GM23338 (cell line): ENCODE measurements around the gene TSKS. TPM values are rescaled to one million over a fixed set of nuclear protein-coding genes. Genes with fewer than 3 reads are reported as not detected.

Experiments used
- ATAC-seq: fragments of 200-7000 bp; cut with Tn5 transposase; 3 replicates; pipeline ENCODE4 v1.9.1; 2020
- DNase-seq: peaks from one replicate; pipeline ENCODE4 v3.0.0-alpha.2; 2015; ENCODE audit warnings: low spot score
- H2AFZ ChIP-seq: fragments of 200-600 bp; sonication (generic); 2 replicates; pipeline ENCODE4 v1.8.0; 2016; ENCODE audit warnings: antibody characterized with exemption, mild to moderate bottlenecking, moderate library complexity
- H3F3A ChIP-seq: fragments of 200-600 bp; sonication (generic); replicated peaks from 2 replicates; pipeline ENCODE4 v1.8.0; 2017; ENCODE audit warnings: antibody characterized with exemption, mixed run types, low read depth
- H3K27ac ChIP-seq: fragments of 200-600 bp; sonication (generic); 2 replicates; pipeline ENCODE4 v1.6.1; 2016; ENCODE audit warnings: low read depth
- H3K27me3 ChIP-seq: fragments of 200-600 bp; sonication (generic); 2 replicates; pipeline ENCODE4 v1.8.0; 2016; ENCODE audit warnings: mild to moderate bottlenecking, mixed run types, moderate library complexity; ENCODE audit not compliant: insufficient read depth
- H3K36me3 ChIP-seq: fragments of 200-600 bp; sonication (generic); 2 replicates; pipeline ENCODE4 v1.8.0; 2016; ENCODE audit warnings: mild to moderate bottlenecking; ENCODE audit not compliant: insufficient read depth
- H3K4me1 ChIP-seq: fragments of 200-600 bp; sonication (generic); 2 replicates; pipeline ENCODE4 v1.8.0; 2016; ENCODE audit warnings: mild to moderate bottlenecking, moderate library complexity; ENCODE audit not compliant: insufficient read depth
- H3K4me2 ChIP-seq: fragments of 200-600 bp; sonication (generic); 2 replicates; pipeline ENCODE4 v1.7.1; 2017; ENCODE audit warnings: mixed run types
- H3K4me3 ChIP-seq: fragments of 200-600 bp; sonication (generic); 2 replicates; pipeline ENCODE4 v1.6.1; 2016; ENCODE audit warnings: mixed run types
- H3K79me2 ChIP-seq: fragments of 200-600 bp; sonication (generic); replicated peaks from 2 replicates; pipeline ENCODE4 v1.8.0; 2017; ENCODE audit warnings: mild to moderate bottlenecking; ENCODE audit not compliant: insufficient read depth
- H3K9me2 ChIP-seq: fragments of 200-600 bp; sonication (generic); 2 replicates; pipeline ENCODE4 v1.8.0; 2017; ENCODE audit not compliant: insufficient read depth
- H4K20me1 ChIP-seq: fragments of 200-600 bp; sonication (generic); replicated peaks from 2 replicates; pipeline ENCODE4 v1.8.0; 2017; ENCODE audit warnings: mild to moderate bottlenecking; ENCODE audit not compliant: insufficient read depth
- H3K27ac Mint-ChIP-seq: 2 replicates; pipeline ENCODE4 v1.8.0; 2020; ENCODE audit warnings: inconsistent platforms, mild to moderate bottlenecking, moderate library complexity, mixed read lengths
- H3K27me3 Mint-ChIP-seq: 3 replicates; pipeline ENCODE4 v1.8.0; 2022; ENCODE audit warnings: low read depth, mild to moderate bottlenecking, moderate library complexity, mixed read lengths, inconsistent platforms; ENCODE audit not compliant: insufficient read depth, poor library complexity
- H3K36me3 Mint-ChIP-seq: 3 replicates; pipeline ENCODE4 v1.8.0; 2021; ENCODE audit warnings: low read depth, mild to moderate bottlenecking, inconsistent platforms, moderate library complexity, mixed read lengths
- H3K4me1 Mint-ChIP-seq: 3 replicates; pipeline ENCODE4 v1.8.0; 2020; ENCODE audit warnings: mild to moderate bottlenecking, inconsistent platforms, mixed read lengths
- H3K4me3 Mint-ChIP-seq: 3 replicates; pipeline ENCODE4 v1.8.0; 2021; ENCODE audit warnings: moderate library complexity, mild to moderate bottlenecking, inconsistent platforms, mixed read lengths
- H3K9me3 Mint-ChIP-seq: 3 replicates; pipeline ENCODE4 v1.8.0; 2020; ENCODE audit warnings: moderate library complexity, mild to moderate bottlenecking, inconsistent platforms, mixed read lengths
- CREB1 ChIP-seq: fragments of 250-450 bp; sonication (Bioruptor Pico); IDR thresholded peaks from 2 replicates; pipeline ENCODE4 v1.5.0; 2020; ENCODE audit warnings: low read depth, mild to moderate bottlenecking, moderate library complexity
- CTCF ChIP-seq, 2 experiments: fragments of 200-600 bp in 1 of 2; sonication (generic) in 1 of 2; conservative IDR thresholded peaks; 2 replicates each; pipeline versions ENCODE4 v1.5.1 to v1.6.1; 2016 to 2017; ENCODE audit warnings: antibody characterized with exemption in 2 of 2, low read depth in 2 of 2, mild to moderate bottlenecking in 2 of 2, moderate library complexity in 1 of 2
- EZH2 ChIP-seq: fragments of 200-600 bp; sonication (generic); IDR thresholded peaks from one replicate; pipeline ENCODE4 v1.8.0; 2017; ENCODE audit warnings: antibody characterized with exemption, mild to moderate bottlenecking, low read depth; ENCODE audit not compliant: unreplicated experiment
- EZH2phosphoT487 ChIP-seq: fragments of 200-600 bp; sonication (generic); IDR thresholded peaks from one replicate; pipeline ENCODE4 v1.8.1; 2018; ENCODE audit warnings: antibody characterized with exemption; ENCODE audit not compliant: unreplicated experiment
- JUNB ChIP-seq: IDR thresholded peaks from one replicate; pipeline ENCODE4 v1.6.1; 2016; ENCODE audit warnings: antibody characterized with exemption; ENCODE audit not compliant: unreplicated experiment
- NANOG ChIP-seq: IDR thresholded peaks from 2 replicates; pipeline ENCODE4 v1.6.1; 2016; ENCODE audit warnings: antibody characterized with exemption, borderline replicate concordance
- POLR2AphosphoS5 ChIP-seq: IDR thresholded peaks from 2 replicates; pipeline ENCODE4 v1.6.1; 2016; ENCODE audit warnings: antibody characterized with exemption, low read depth
- STAT1 ChIP-seq: IDR thresholded peaks from one replicate; pipeline ENCODE4 v1.6.1; 2016; ENCODE audit warnings: antibody characterized with exemption; ENCODE audit not compliant: unreplicated experiment
- ZNF114 ChIP-seq: fragments of 250-450 bp; sonication (Bioruptor Pico); IDR thresholded peaks from 2 replicates; pipeline ENCODE4 v1.5.0; 2020; ENCODE audit warnings: mild to moderate bottlenecking, moderate library complexity
- ZNF331 ChIP-seq: fragments of 250-450 bp; sonication (Bioruptor Pico); IDR thresholded peaks from 2 replicates; pipeline ENCODE4 v1.5.0; 2020; ENCODE audit warnings: low read depth, mild to moderate bottlenecking, moderate library complexity
- ZNF462 ChIP-seq: fragments of 250-450 bp; sonication (Bioruptor Pico); IDR thresholded peaks from 2 replicates; pipeline ENCODE4 v1.5.0; 2020; ENCODE audit warnings: mild to moderate bottlenecking, moderate library complexity
- polyA plus RNA-seq: library from polyadenylated mRNA; unstranded; fragments of >200 nt; fragmentation: Nextera tagmentation; extraction: Ambion mirVana; gene quantifications from 2 replicates; pipeline ENCODE4 v1.2.1, GENCODE V29; 2016
- total RNA-seq: library from RNA; depleted of rRNA; stranded (reverse); fragments of >200 nt; shearing (Covaris generic); gene quantifications from 2 replicates; pipeline ENCODE4 v1.2.3, GENCODE V29; 2014
- TF ChIP-seq, protein P1 (sequence below): IDR thresholded peaks from one replicate; pipeline ENCODE4 v1.6.1; 2018; ENCODE audit warnings: antibody characterized with exemption; ENCODE audit not compliant: unreplicated experiment
- TF ChIP-seq, protein P2 (sequence below): IDR thresholded peaks from 2 replicates; pipeline ENCODE4 v1.6.1; 2016; ENCODE audit warnings: antibody characterized with exemption

Gene TSKS
- total and polyA plus RNA-seq, 2 experiments from 2014 or later, result 0.99 TPM; not detected in 1

GRCh38 chr19:49739098-49739497 lies 24.0 kb downstream of the TSKS start:
- H2AFZ ChIP-seq, result no peak overlapping the region
- Mint-ChIP-seq H3K27me3 (peaks cover 2% of the 10 kb centered on the region), H3K4me3 (no peak overlapping the region), H3K36me3 (no peaks in the 10 kb centered on the region), H3K9me3 (no peaks in the 10 kb centered on the region; the same call in 2 of the 3 replicates), H3K4me1 (no peaks in the 10 kb centered on the region), H3K27ac (no peak overlapping the region)
- no peaks in the 10 kb centered on the region for H3K9me2 ChIP-seq
- no peak for DNase-seq
- H3K36me3 ChIP-seq, result no peaks in the 10 kb centered on the region
- H3K79me2 ChIP-seq, result no peaks in the 10 kb centered on the region
- H3K4me2 ChIP-seq, result no peak overlapping the region
- H3K27me3 ChIP-seq, result no peaks in the 10 kb centered on the region
- H3F3A ChIP-seq, result no peaks in the 10 kb centered on the region
- no peaks in the 10 kb centered on the region for H4K20me1 ChIP-seq
- no peak overlapping the region for H3K27ac ChIP-seq
- H3K4me1 ChIP-seq, result no peaks in the 10 kb centered on the region
- TF ChIP-seq JUNB (no peak), EZH2phosphoT487 (no peak), EZH2 (no peak), CREB1 (CRISPR knock-in tag) (no peak), ZNF114 (CRISPR knock-in tag) (no peak), ZNF462 (CRISPR knock-in tag) (no peak), ZNF331 (CRISPR knock-in tag) (no peak), STAT1 (no peak), CTCF (conservative IDR thresholded peaks at IDR 0.05; ENCODE audit: low read depth in 2 of 2) (no peak), NANOG (no peak), POLR2AphosphoS5 (no peak)
- TF ChIP-seq, protein P1, sequence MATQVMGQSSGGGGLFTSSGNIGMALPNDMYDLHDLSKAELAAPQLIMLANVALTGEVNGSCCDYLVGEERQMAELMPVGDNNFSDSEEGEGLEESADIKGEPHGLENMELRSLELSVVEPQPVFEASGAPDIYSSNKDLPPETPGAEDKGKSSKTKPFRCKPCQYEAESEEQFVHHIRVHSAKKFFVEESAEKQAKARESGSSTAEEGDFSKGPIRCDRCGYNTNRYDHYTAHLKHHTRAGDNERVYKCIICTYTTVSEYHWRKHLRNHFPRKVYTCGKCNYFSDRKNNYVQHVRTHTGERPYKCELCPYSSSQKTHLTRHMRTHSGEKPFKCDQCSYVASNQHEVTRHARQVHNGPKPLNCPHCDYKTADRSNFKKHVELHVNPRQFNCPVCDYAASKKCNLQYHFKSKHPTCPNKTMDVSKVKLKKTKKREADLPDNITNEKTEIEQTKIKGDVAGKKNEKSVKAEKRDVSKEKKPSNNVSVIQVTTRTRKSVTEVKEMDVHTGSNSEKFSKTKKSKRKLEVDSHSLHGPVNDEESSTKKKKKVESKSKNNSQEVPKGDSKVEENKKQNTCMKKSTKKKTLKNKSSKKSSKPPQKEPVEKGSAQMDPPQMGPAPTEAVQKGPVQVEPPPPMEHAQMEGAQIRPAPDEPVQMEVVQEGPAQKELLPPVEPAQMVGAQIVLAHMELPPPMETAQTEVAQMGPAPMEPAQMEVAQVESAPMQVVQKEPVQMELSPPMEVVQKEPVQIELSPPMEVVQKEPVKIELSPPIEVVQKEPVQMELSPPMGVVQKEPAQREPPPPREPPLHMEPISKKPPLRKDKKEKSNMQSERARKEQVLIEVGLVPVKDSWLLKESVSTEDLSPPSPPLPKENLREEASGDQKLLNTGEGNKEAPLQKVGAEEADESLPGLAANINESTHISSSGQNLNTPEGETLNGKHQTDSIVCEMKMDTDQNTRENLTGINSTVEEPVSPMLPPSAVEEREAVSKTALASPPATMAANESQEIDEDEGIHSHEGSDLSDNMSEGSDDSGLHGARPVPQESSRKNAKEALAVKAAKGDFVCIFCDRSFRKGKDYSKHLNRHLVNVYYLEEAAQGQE, result no peak
- TF ChIP-seq, protein P2, sequence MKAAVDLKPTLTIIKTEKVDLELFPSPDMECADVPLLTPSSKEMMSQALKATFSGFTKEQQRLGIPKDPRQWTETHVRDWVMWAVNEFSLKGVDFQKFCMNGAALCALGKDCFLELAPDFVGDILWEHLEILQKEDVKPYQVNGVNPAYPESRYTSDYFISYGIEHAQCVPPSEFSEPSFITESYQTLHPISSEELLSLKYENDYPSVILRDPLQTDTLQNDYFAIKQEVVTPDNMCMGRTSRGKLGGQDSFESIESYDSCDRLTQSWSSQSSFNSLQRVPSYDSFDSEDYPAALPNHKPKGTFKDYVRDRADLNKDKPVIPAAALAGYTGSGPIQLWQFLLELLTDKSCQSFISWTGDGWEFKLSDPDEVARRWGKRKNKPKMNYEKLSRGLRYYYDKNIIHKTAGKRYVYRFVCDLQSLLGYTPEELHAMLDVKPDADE, result no peak
- H3K4me3 ChIP-seq, result no peak overlapping the region
- no peak for ATAC-seq
